Measurements from ENCODE around the gene LAMA3. TPM values are rescaled to one million over a fixed set of nuclear protein-coding genes. Genes with fewer than 3 reads are reported as not detected.

The LAMA3 gene
- total RNA-seq, 6 experiments from 2014 or later: 1.3 to 5.0 (median 3.0) TPM

GRCh38 chr18:23927821-23928746, 238.8 kb downstream of the LAMA3 start:
- Histone ChIP-seq H3K36me3 (no peaks in the 10 kb centered on the region), H3K27me3 (no peaks in the 10 kb centered on the region), H3K4me1 (peaks cover 0 to 8% (median 0%) of the 10 kb centered on the region in 4 donors), H3K4me3 (no peak overlapping the region), H3K9me3 (no peaks in the 10 kb centered on the region), H3K27ac (no peak overlapping the region)
- DNase-seq (no peak), ATAC-seq (no peak)
- intact Hi-C loops (cut with DNase I): loop anchor here in 1 of 2 donors (10.0 kb wide), 2 partner anchors 103 to 197 kb away; no protein-coding TSS in a partner anchor
- 83% methylated on average over 13 of the region's 13 CpGs for WGBS (ENCODE audit: insufficient coverage, low coverage, low lambda C conversion rate, missing lambda C conversion rate)
- TF ChIP-seq POLR2A (IDR thresholded peaks at IDR 0.05): no peak
- TF ChIP-seq CTCF (IDR thresholded peaks at IDR 0.05): no peak

GRCh38 chr18:23929362-23929930, 240.2 kb downstream of the LAMA3 start:
- no peak for ATAC-seq

GRCh38 chr18:23930002-23930401, 240.7 kb downstream of the LAMA3 start:
- Histone ChIP-seq H3K9me3 (no peaks in the 10 kb centered on the region), H3K4me1 (peaks cover 0 to 8% (median 0%) of the 10 kb centered on the region in 4 donors), H3K36me3 (no peaks in the 10 kb centered on the region), H3K27me3 (no peaks in the 10 kb centered on the region), H3K4me3 (no peak overlapping the region), H3K27ac (no peak overlapping the region)
- intact Hi-C loops (cut with DNase I): no loop called here
- WGBS (ENCODE audit: insufficient coverage, low coverage, low lambda C conversion rate, missing lambda C conversion rate): 75% methylated on average over 1 of the region's 1 CpG
- TF ChIP-seq CTCF (IDR thresholded peaks at IDR 0.05) (no peak), POLR2A (IDR thresholded peaks at IDR 0.05) (no peak)
- no peak for ATAC-seq
- DNase-seq: no peak

More at GRCh38 chr18:23929362-23929930, 240.2 kb downstream of the LAMA3 start:
- Histone ChIP-seq H3K4me3 (no peak overlapping the region), H3K27ac (no peak overlapping the region), H3K4me1 (peaks cover 0 to 8% (median 0%) of the 10 kb centered on the region in 4 donors), H3K27me3 (no peaks in the 10 kb centered on the region), H3K9me3 (no peaks in the 10 kb centered on the region), H3K36me3 (no peaks in the 10 kb centered on the region)
- TF ChIP-seq CTCF (IDR thresholded peaks at IDR 0.05) (no peak), POLR2A (IDR thresholded peaks at IDR 0.05) (no peak)
- WGBS (ENCODE audit: insufficient coverage, low coverage, low lambda C conversion rate, missing lambda C conversion rate): 85% methylated on average over 5 of the region's 5 CpGs
- intact Hi-C loops (cut with DNase I): loop anchor here in 1 of 2 donors (10.0 kb wide), 2 partner anchors 105 to 195 kb away; no protein-coding TSS in a partner anchor
- no peak for DNase-seq

GRCh38 chr18:23932385-23933067, 243.3 kb downstream of the LAMA3 start:
- H3K9me3 ChIP-seq: no peaks in the 10 kb centered on the region
- H3K4me3 ChIP-seq: no peak overlapping the region
- H3K36me3 ChIP-seq: no peaks in the 10 kb centered on the region
- 82% methylated on average over 8 of the region's 8 CpGs for WGBS (ENCODE audit: insufficient coverage, low coverage, low lambda C conversion rate, missing lambda C conversion rate)
- H3K27ac ChIP-seq: no peak overlapping the region
- TF ChIP-seq CTCF (IDR thresholded peaks at IDR 0.05) (no peak), POLR2A (IDR thresholded peaks at IDR 0.05) (no peak)
- intact Hi-C loops (cut with DNase I): no loop called here
- DNase-seq (no peak), ATAC-seq (no peak)
- H3K4me1 ChIP-seq: peaks cover 0 to 3% (median 0%) of the 10 kb centered on the region in 4 donors
- H3K27me3 ChIP-seq: no peaks in the 10 kb centered on the region

All from right lobe of liver (tissue), 6 donors.